Measurements from ENCODE around the gene TMEM131L.

GRCh38 chr4:153543351-153543750 is 77.2 kb downstream of the TMEM131L start:
- TF ChIP-seq CTCF (IDR thresholded peaks at IDR 0.05; ENCODE audit: low read length) (no peak), EZH2 (IDR thresholded peaks at IDR 0.05; ENCODE audit: borderline replicate concordance, low read length) (no peak)

Measured in OCI-LY1 (cell line).